Kidney capillary endothelial cell (primary cell): ENCODE data around the gene STK11.
"Not testable (repeated sequence)": the region's sequence is repeated elsewhere in the genome, so short reads cannot be mapped to it uniquely, and the experiment has no call there.

ENCODE experiments used
- DNase-seq: peaks from one replicate; pipeline ENCODE4 v3.0.0-alpha.2; 2018; ENCODE audit warnings: low spot score

STK11 gene

GRCh38 chr19:1169921-1170885 is 35.4 kb upstream of the STK11 start:
- no peak for DNase-seq

GRCh38 chr19:1170938-1171754 is 34.4 kb upstream of the STK11 start:
- no peak for DNase-seq

- no peak for DNase-seq
Measured at GRCh38 chr19:1171755-1172352, 33.7 kb upstream of the STK11 start.

GRCh38 chr19:1172353-1173158 is 33.0 kb upstream of the STK11 start:
- peak; percentile 46 for DNase-seq

- no peak for DNase-seq
Measured at GRCh38 chr19:1173159-1173844, 32.3 kb upstream of the STK11 start.

- DNase-seq: peak; percentile 81
Measured at GRCh38 chr19:1173845-1174809, 31.5 kb upstream of the STK11 start, which contains the start of gene SBNO2. TSS of gene SBNO2 (minus strand) at chr19:1174268. CDS start at chr19:1154276, 19,992 bp downstream.

GRCh38 chr19:1177322-1178114 is 28.1 kb upstream of the STK11 start:
- no peak for DNase-seq

GRCh38 chr19:1181606-1182005 is 24.0 kb upstream of the STK11 start:
- DNase-seq: no peak

- no peak for DNase-seq
Measured at GRCh38 chr19:1182068-1182467, 23.5 kb upstream of the STK11 start.

- no peak for DNase-seq
Measured at GRCh38 chr19:1182727-1183126, 22.9 kb upstream of the STK11 start.

- no peak for DNase-seq
Measured at GRCh38 chr19:1183543-1184172, 21.9 kb upstream of the STK11 start.

GRCh38 chr19:1189419-1189818 is 16.2 kb upstream of the STK11 start:
- DNase-seq: no peak

GRCh38 chr19:1199531-1199930 is 6.0 kb upstream of the STK11 start:
- DNase-seq: no peak

- not testable (repeated sequence) for DNase-seq
Measured at GRCh38 chr19:1200614-1201013, 5.0 kb upstream of the STK11 start.

GRCh38 chr19:1206150-1206863 is 729 bp downstream of the STK11 start:
- no peak for DNase-seq

GRCh38 chr19:1206864-1207450 is 1.4 kb downstream of the STK11 start:
- DNase-seq: no peak

GRCh38 chr19:1208830-1209229 is 3.3 kb downstream of the STK11 start:
- DNase-seq: not testable (repeated sequence)

- DNase-seq: no peak
Measured at GRCh38 chr19:1210227-1210538, 4.6 kb downstream of the STK11 start.
